ENCODE results near the gene UBL4A. TPM values are rescaled to one million over a fixed set of nuclear protein-coding genes. Genes with fewer than 3 reads are reported as not detected.

The UBL4A gene
- total and polyA plus RNA-seq, 9 of the 15 experiments (the other 6 are each of a cell fraction or from before 2014, with no cell fraction given): 15.2 to 140 (median 100) TPM

DNA sequence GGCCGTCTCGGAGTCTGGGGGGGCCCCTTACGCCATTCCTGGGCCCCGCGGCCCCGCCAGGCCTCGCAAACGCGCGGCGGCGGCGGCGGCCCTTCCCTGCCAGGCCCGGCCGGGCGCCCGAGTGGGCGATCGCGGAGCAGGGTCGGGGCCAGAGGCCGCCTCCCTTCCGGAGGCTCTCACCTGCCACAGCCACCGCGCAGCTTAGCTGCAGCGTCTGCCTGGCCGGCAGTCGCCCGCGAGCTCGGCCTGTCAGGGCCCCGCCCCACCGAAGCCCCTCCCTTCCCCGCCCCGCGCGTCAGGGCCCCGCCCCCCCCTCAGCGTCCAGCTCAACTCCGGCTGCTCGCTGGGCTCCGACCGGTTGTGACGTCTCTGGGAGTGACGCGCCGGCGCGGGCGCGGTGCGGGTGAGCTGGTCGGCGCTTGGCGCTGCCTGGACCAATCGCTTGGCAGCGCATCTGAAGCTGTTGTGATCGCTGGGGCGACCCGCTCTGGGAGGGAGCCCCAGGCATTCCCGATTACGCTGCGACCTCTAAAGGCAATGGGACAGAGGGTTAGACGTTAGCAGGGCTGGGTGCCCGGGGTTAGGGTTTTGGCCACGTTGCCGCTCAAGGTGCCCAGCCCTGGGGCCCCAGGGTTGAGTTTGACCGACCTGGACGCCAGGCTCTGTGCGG, 4.1 kb upstream of the UBL4A start, which contains the start of gene SLC10A3 (continued):
- peak; percentile 22 for TF ChIP-seq HNRNPLL (IDR thresholded peaks at IDR 0.05; ENCODE audit: low read depth, low read length, poor library complexity, severe bottlenecking)
- peak; percentile 78 for TF ChIP-seq SUPT5H (IDR thresholded peaks at IDR 0.05)
- TF ChIP-seq RBFOX2 (IDR thresholded peaks at IDR 0.05; ENCODE audit: low read depth, low read length): peak; percentile 89
- peak; percentile 17 to 54; a peak in 2 of 4 replicates for TF ChIP-seq MAZ (CRISPR knock-in tag; conservative IDR thresholded peaks at IDR 0.05 in 1 of 2, IDR thresholded peaks at IDR 0.05 in 1 of 2)
- TF ChIP-seq SETDB1 (IDR thresholded peaks at IDR 0.05; ENCODE audit: low read length): no peak
- TF ChIP-seq RAD21 (CRISPR knock-in tag; conservative IDR thresholded peaks at IDR 0.05 in 1 of 2, IDR thresholded peaks at IDR 0.05 in 1 of 2): peak in 1 of 2 experiments; percentile 11; a peak in 2 of 4 replicates
- peak; percentile 45; the same call in 1 of the 2 replicates for TF ChIP-seq RB1 (IDR thresholded peaks at IDR 0.05; ENCODE audit: low read depth)
- no peak for TF ChIP-seq SREBF2 (CRISPR knock-in tag; IDR thresholded peaks at IDR 0.05)
- TF ChIP-seq GABPB1 (CRISPR knock-in tag; IDR thresholded peaks at IDR 0.05): peak; percentile 57; the same call in 1 of the 2 replicates
- TF ChIP-seq L3MBTL2 (IDR thresholded peaks at IDR 0.05): 0 out of 2 replicates have a peak, but pooled peaks have one; percentile 9
- TF ChIP-seq HMGN3 (IDR thresholded peaks at IDR 0.05; ENCODE audit: borderline replicate concordance, extremely low read depth, insufficient read length, low read depth, low read length): peak; percentile 37
- TF ChIP-seq NFIX (CRISPR knock-in tag; IDR thresholded peaks at IDR 0.05; ENCODE audit: low read depth): no peak
- TF ChIP-seq THAP12 (CRISPR knock-in tag; IDR thresholded peaks at IDR 0.05): peak; percentile 80
- no peak for TF ChIP-seq AFF4 (CRISPR knock-in tag; IDR thresholded peaks at IDR 0.05)
- TF ChIP-seq TBL1XR1 (IDR thresholded peaks at IDR 0.05; ENCODE audit: low read length in 2 of 2): peak in 1 of 2 experiments; percentile 51; a peak in 2 of 4 replicates
- TF ChIP-seq CBFA2T2 (conservative IDR thresholded peaks at IDR 0.05): no peak
- peak; percentile 65 to 77; a peak in 1 of 4 replicates for TF ChIP-seq SIN3A (IDR thresholded peaks at IDR 0.05; ENCODE audit: borderline replicate concordance in 2 of 2, control insufficient read depth in 1 of 2, low read depth in 2 of 2, low read length in 2 of 2)
- peak; percentile 87 to 89 for TF ChIP-seq NRF1 (conservative IDR thresholded peaks at IDR 0.05 in 1 of 2, IDR thresholded peaks at IDR 0.05 in 1 of 2)
- TF ChIP-seq POLR2AphosphoS5 (IDR thresholded peaks at IDR 0.05; ENCODE audit: control insufficient read depth, insufficient read depth, low read depth, low read length): peak; percentile 60
- TF ChIP-seq PML (IDR thresholded peaks at IDR 0.05; ENCODE audit: low read length): peak; percentile 16; the same call in 1 of the 2 replicates
- TF ChIP-seq MED1 (CRISPR knock-in tag; IDR thresholded peaks at IDR 0.05; ENCODE audit: borderline replicate concordance): no peak
- peak; percentile 78 for TF ChIP-seq POLR2A (conservative IDR thresholded peaks at IDR 0.05)
